ENCODE results near the gene PHLDA1.

PHLDA1 gene

GRCh38 chr12:76031414-76032042 is at the start of gene PHLDA1:
TSS of gene PHLDA1 (minus strand) at chr12:76031776.
- DNase-seq: peak; percentile 96

GRCh38 chr12:76080729-76081415 is 49.3 kb upstream of the PHLDA1 start:
- DNase-seq: peak; percentile 77

DNA sequence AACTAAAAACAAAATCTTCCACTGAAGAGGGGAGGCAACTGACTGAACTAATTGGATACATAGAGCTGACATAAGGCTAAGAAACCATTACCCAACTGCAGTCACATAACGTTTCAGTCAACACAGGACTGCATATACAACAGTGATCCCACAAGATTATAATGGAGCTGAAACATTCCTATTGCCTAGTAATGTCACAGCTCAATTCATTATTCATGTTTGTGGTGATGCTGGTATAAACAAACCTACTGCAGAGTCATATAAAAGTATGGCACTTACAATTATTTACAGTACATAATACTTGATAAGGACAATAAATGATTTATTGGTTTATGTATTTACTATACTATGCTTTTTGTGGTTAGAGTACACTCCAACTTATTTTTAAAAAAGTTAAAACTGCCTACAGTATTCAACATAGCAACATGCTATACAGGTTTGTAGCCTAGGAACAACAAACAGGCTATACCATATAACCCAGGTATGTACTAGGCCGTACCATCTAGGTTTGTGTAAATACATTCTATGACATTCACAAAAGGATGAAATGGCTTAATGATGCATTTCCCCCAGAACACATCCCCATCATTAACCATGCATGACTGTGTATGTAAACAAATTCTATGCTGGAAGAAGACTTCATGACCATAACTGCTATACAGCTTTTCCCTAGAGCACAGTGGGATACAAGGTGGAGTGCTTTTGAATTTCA is 48.6 kb upstream of the PHLDA1 start:
- peak; percentile 79 for DNase-seq

DNA sequence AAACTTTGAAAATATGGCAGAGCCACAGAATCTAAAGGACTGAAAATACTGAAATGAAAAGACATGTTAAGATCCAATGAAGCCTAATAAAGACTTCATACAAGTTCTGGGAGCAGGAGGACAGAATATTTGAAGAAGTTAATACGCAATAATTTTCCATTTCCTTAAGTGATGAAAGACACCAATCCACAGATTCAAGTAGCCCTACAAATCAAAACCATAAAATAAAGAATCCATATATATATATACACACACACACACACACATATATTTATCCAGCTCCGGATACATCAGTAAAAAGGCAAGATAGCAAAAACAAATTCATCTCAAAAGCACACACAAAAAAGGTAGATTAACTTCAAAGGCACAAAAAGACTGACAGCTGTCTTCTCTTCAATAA is 47.2 kb upstream of the PHLDA1 start:
- DNase-seq: no peak

GRCh38 chr12:76075448-76075847 is 43.9 kb upstream of the PHLDA1 start:
- DNase-seq: no peak

- no peak for DNase-seq
Observed at GRCh38 chr12:76074701-76075336, 43.2 kb upstream of the PHLDA1 start.

DNA sequence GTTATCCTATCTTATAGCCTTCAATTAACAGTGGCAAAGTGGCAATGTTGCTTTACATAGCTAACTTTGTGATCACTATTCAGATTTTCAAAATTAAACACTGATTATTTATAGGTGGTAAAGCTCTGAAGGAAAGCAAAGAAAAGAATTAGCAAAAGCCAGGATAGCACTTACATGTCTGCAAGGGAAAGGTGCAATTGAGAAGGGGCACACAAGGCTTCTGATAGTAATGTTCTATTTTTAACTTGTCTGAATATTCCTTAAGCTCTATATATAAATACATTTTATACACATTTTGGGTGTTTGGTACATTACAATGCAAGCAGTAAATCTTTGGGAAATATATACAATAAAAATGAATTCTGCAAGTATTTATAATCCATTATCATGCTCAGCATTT is 42.0 kb upstream of the PHLDA1 start:
- DNase-seq: no peak

DNA sequence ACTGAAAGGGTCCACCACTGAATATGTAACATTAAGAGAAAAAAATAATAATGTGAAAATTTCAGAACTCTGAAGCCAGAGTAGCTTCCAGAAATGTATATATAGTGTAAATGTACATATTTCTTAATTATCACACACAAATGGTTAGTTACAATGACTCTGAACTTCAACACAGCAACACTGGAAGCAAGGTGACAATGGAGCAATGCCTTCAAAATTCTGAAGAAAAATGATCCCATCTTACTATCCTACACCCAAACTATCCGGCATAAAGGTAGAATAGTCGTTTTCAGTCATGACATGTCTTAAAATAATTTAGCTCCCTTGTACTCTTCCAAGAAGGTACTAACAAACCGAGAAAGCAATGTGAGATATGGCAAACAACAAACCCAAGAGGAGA is 41.0 kb upstream of the PHLDA1 start:
- DNase-seq: no peak

- no peak for DNase-seq
Observed at GRCh38 chr12:76069339-76069738, 37.8 kb upstream of the PHLDA1 start.

GRCh38 chr12:76065917-76066316 is 34.3 kb upstream of the PHLDA1 start:
- no peak for DNase-seq

- DNase-seq: no peak
Observed at GRCh38 chr12:76064904-76065303, 33.3 kb upstream of the PHLDA1 start.

- no peak for DNase-seq
Observed at GRCh38 chr12:76060111-76060510, 28.5 kb upstream of the PHLDA1 start.

DNA sequence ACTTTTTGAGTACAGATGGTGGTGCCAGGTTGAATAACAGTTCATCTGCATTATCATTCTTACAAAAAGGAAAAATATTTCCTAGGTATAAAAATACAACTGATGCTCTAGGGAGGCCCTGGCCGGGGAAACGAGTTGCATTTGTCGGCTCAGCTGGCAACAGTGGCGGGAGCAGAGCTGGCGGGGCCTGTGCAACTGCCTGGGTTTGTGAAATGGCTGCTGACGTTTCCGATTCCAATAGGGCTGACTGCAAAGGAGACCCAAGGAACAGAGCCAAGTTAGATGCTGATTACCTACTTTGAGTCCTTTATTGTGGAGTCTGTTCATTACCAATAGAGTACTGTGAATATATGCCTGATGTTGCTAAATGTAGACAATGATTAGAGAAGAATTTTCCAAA is 25.8 kb upstream of the PHLDA1 start:
- DNase-seq: no peak

GRCh38 chr12:76055393-76055792 is 23.8 kb upstream of the PHLDA1 start:
- DNase-seq: no peak

DNA sequence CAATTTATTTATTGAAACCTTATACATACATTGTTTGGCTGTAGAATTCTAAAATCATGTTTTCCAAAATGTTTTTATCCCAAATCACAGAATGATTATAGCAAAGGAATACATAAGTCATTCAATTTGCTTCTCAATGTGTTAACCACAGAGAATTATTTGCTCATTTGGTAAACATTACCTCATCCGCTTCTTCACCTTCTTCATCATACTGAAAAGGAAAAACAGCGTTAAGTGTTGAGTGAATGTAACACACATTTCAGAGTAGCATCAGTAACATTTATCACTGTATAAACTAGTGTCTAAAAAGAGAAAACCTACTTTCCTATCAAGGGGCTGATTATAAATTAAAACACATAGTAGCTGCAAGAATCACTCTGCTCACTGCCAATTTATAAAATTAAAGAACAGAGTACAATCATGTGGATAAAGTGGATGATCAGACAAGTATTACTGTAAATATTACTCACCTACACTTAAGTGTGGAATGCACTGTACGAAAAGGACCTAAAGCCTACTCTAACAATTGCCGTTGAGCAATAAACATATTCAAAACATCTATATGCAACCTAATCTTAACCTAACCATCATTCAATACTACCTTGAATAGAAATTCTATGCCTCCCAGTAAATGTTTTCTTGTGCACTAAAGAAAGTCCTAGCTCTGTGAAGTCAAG is 18.1 kb upstream of the PHLDA1 start:
- no peak for DNase-seq

DNA sequence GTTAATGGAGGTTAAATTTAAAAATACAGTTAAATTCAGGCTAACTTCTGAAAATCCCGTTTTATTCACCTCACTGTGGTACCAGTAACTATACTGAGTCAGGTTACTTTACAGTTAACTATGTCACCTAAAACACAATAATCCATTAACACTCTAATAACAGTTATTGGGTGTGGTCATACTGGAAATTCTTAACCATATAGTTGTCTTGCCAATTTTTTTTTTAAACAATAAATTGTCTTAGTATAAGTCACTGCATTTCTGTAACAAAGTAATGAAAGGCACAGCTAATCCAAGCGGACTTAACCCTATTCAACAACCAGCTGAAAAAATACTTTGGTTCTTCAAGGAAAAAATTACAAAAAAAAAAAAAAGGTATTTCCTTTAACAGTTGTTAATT is 16.2 kb upstream of the PHLDA1 start:
- DNase-seq: no peak

DNA sequence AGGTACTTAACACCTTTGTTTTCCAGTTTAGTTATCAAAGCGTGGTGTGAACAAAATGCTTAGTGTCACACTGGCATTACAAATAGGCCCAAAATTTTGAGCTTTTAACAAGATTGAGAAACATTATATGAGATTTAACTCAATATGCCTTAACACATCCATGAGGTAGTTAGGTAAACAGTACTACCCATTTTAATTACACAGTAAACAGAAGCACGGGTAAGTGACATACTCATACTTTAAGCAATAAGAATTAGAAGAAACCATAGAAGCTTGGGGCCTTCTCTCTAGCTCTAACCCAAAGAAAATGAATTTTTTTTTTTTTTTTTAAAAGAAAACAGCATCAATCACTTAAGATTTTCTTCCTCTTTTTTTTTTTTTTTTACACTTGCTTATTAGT is 15.5 kb upstream of the PHLDA1 start:
- peak; percentile 25 for DNase-seq

GRCh38 chr12:76043377-76043776 is 11.8 kb upstream of the PHLDA1 start:
- no peak for DNase-seq

GRCh38 chr12:76042147-76042546 is 10.6 kb upstream of the PHLDA1 start:
- no peak for DNase-seq

- DNase-seq: no peak
Observed at GRCh38 chr12:76041406-76041805, 9.8 kb upstream of the PHLDA1 start.

- no peak for DNase-seq
Observed at GRCh38 chr12:76040461-76040860, 8.9 kb upstream of the PHLDA1 start.

GRCh38 chr12:76038176-76038575 is 6.6 kb upstream of the PHLDA1 start:
- no peak for DNase-seq
